GM18502 (cell line): ENCODE data around the gene LRRC37A3.
"Not testable (repeated sequence)": the region's sequence is repeated elsewhere in the genome, so short reads cannot be mapped to it uniquely, and the experiment has no call there.

Source experiments
- ATAC-seq: cut with Tn5 transposase; IDR thresholded peaks from one replicate; pipeline ENCODE4 v1.9.1; 2021; ENCODE audit warnings: mild to moderate bottlenecking; ENCODE audit not compliant: unreplicated experiment, poor library complexity

LRRC37A3 gene

GRCh38 chr17:64919289-64920025 is at the start of gene LRRC37A3:
LRRC37A3 (minus strand) TSS chr17:64919478; CDS start chr17:64897257, 22,221 bp downstream.
- peak; percentile 90 for ATAC-seq

GRCh38 chr17:64965873-64966287 is 46.6 kb upstream of the LRRC37A3 start:
- ATAC-seq = peak; percentile 86

- not testable (repeated sequence) for ATAC-seq
These were observed 46.1 kb upstream of the LRRC37A3 start for GRCh38 chr17:64965256-64965872.

- ATAC-seq = no peak
These were observed 45.5 kb upstream of the LRRC37A3 start for GRCh38 chr17:64964796-64965195.

- not testable (repeated sequence) for ATAC-seq
These were observed 44.5 kb upstream of the LRRC37A3 start for GRCh38 chr17:64963814-64964213.

- ATAC-seq = peak; percentile 45
These were observed 42.5 kb upstream of the LRRC37A3 start for GRCh38 chr17:64961563-64962378.

GRCh38 chr17:64951877-64952276 is 32.6 kb upstream of the LRRC37A3 start:
- no peak for ATAC-seq

- ATAC-seq = no peak
These were observed 31.6 kb upstream of the LRRC37A3 start for GRCh38 chr17:64950871-64951270.

GRCh38 chr17:64947152-64947551 is 27.9 kb upstream of the LRRC37A3 start:
- ATAC-seq = no peak

GRCh38 chr17:64941761-64942160 is 22.5 kb upstream of the LRRC37A3 start:
- ATAC-seq = no peak

GRCh38 chr17:64941045-64941444 is 21.8 kb upstream of the LRRC37A3 start:
- ATAC-seq = no peak

GRCh38 chr17:64940055-64940454 is 20.8 kb upstream of the LRRC37A3 start:
- ATAC-seq = no peak

GRCh38 chr17:64938925-64939474 is 19.7 kb upstream of the LRRC37A3 start:
- no peak for ATAC-seq

- ATAC-seq = no peak
These were observed 19.0 kb upstream of the LRRC37A3 start for GRCh38 chr17:64938290-64938689.

- ATAC-seq = no peak
These were observed 16.8 kb upstream of the LRRC37A3 start for GRCh38 chr17:64936117-64936516.

- not testable (repeated sequence) for ATAC-seq
These were observed 15.1 kb upstream of the LRRC37A3 start for GRCh38 chr17:64934284-64934778.

- ATAC-seq = not testable (repeated sequence)
These were observed 13.6 kb upstream of the LRRC37A3 start for GRCh38 chr17:64932850-64933249.

- ATAC-seq = not testable (repeated sequence)
These were observed 11.1 kb upstream of the LRRC37A3 start for GRCh38 chr17:64930374-64930773.

- ATAC-seq = not testable (repeated sequence)
These were observed 10.3 kb upstream of the LRRC37A3 start for GRCh38 chr17:64929419-64930209.

- ATAC-seq = not testable (repeated sequence)
These were observed 9.4 kb upstream of the LRRC37A3 start for GRCh38 chr17:64928701-64929100.
